HCT116 (cell line): ENCODE results near the gene LRRC72. TPM values are rescaled to one million over a fixed set of nuclear protein-coding genes. Genes with fewer than 3 reads are reported as not detected.

ENCODE experiments used
- ATAC-seq: fragments of 200-7000 bp; cut with Tn5 transposase; 2 replicates; pipeline ENCODE4 v1.9.1; 2020; ENCODE audit warnings: mild to moderate bottlenecking, moderate library complexity
- BruUV-seq: library from RNA; stranded (reverse); fragments of 400-500 nt; replicated peaks from 2 replicates; lab custom pipeline; 2021; lab: Mats Ljungman, UMichigan
- CTCF ChIA-PET: fragments of 300-600 bp; sonication (Branson Sonifier 250); formaldehyde crosslinking; loops from one replicate; lab custom pipeline; 2021; ENCODE audit warnings: antibody characterized with exemption; lab: Charles Lee
- POLR2A ChIA-PET: fragments of 300-600, 350-600 bp; sonication (Branson Sonifier 250); formaldehyde crosslinking; loops from one replicate; lab custom pipeline; 2021; ENCODE audit warnings: antibody characterized with exemption; lab: Charles Lee
- RAD21 ChIA-PET, 2 experiments: fragments of 300-600 bp; sonication (Branson Sonifier 250); formaldehyde crosslinking; loops; one replicate each; lab custom pipeline; 2023; ENCODE audit warnings: low total read pairs in 2 of 2; ENCODE audit not compliant: uncharacterized antibody in 2 of 2, unreplicated experiment in 2 of 2, low non-redundant PET in 1 of 2; lab: Charles Lee
- DNase-seq: peaks from one replicate; pipeline ENCODE4 v3.0.0-alpha.2; 2010; ENCODE audit warnings: low read depth, low spot score
- H2AFZ ChIP-seq: fragments of 200-600 bp; shearing (Covaris generic), sonication (generic); 2 replicates; pipeline ENCODE4 v1.6.1; 2017; ENCODE audit warnings: low read depth, mixed run types, mixed read lengths, antibody characterized with exemption, low read length; ENCODE audit not compliant: poor library complexity, severe bottlenecking
- H3K27ac ChIP-seq: 2 replicates; pipeline ENCODE4 v1.5.1; 2012; ENCODE audit warnings: low read depth, low read length
- H3K27me3 ChIP-seq: fragments of 200-600 bp; sonication (generic); 2 replicates; pipeline ENCODE4 v1.6.1; 2016; ENCODE audit warnings: mixed run types, low read length, mixed read lengths; ENCODE audit not compliant: insufficient read depth
- H3K36me3 ChIP-seq, 2 experiments: fragments of 200-500 bp in 1 of 2; fragments of 200-600 bp in 1 of 2; sonication (Bioruptor generic) in 1 of 2; sonication (generic) in 1 of 2; 2 replicates each; pipeline versions ENCODE4 v1.5.1 to v1.6.1; 2014 to 2016; ENCODE audit warnings: low read length in 2 of 2, inconsistent platforms in 1 of 2, mixed read lengths in 1 of 2, mixed run types in 1 of 2; ENCODE audit not compliant: insufficient read depth in 2 of 2, control insufficient read depth in 1 of 2
- H3K4me1 ChIP-seq, 2 experiments: fragments of 200-600 bp in 1 of 2; sonication (generic) in 1 of 2; 2 replicates each; pipeline versions ENCODE4 v1.5.1 to v1.6.1; 2012 to 2017; ENCODE audit warnings: low read length in 2 of 2, inconsistent platforms in 1 of 2, mild to moderate bottlenecking in 1 of 2, mixed read lengths in 1 of 2, mixed run types in 1 of 2, moderate library complexity in 1 of 2; ENCODE audit not compliant: insufficient read depth in 2 of 2, control insufficient read depth in 1 of 2
- H3K4me2 ChIP-seq: fragments of 200-600 bp; sonication (generic); 2 replicates; pipeline ENCODE4 v1.6.1; 2017; ENCODE audit warnings: mixed run types, low read length, mixed read lengths
- H3K4me3 ChIP-seq, 2 experiments: fragments of 200-600 bp in 1 of 2; sonication (generic) in 1 of 2; replicated peaks in 1 of 2; 2 replicates each; pipeline ENCODE4 v1.5.1; 2011 to 2016; ENCODE audit warnings: low read length in 2 of 2, control low read depth in 1 of 2, low read depth in 1 of 2, mild to moderate bottlenecking in 1 of 2, mixed read lengths in 1 of 2, mixed run types in 1 of 2
- H3K79me2 ChIP-seq: fragments of 200-600 bp; sonication (generic); 2 replicates; pipeline ENCODE4 v1.6.1; 2017; ENCODE audit warnings: mild to moderate bottlenecking, mixed run types, low read length, moderate library complexity, mixed read lengths; ENCODE audit not compliant: insufficient read depth
- H3K9ac ChIP-seq: fragments of 200-600 bp; sonication (generic); 2 replicates; pipeline ENCODE4 v1.6.1; 2016; ENCODE audit warnings: low read length, mixed read lengths
- H3K9me2 ChIP-seq: fragments of 200-600 bp; sonication (generic), shearing (Covaris generic); 2 replicates; pipeline ENCODE4 v1.6.1; 2017; ENCODE audit warnings: mixed run types, mild to moderate bottlenecking, moderate library complexity; ENCODE audit not compliant: insufficient read depth
- H3K9me3 ChIP-seq, 2 experiments: fragments of 200-500 bp in 1 of 2; fragments of 200-600 bp in 1 of 2; sonication (Bioruptor generic) in 1 of 2; sonication (generic) in 1 of 2; 2 replicates each; pipeline ENCODE4 v1.6.1; 2014 to 2017; ENCODE audit warnings: low read length in 2 of 2, mixed read lengths in 2 of 2, inconsistent platforms in 1 of 2, low read depth in 1 of 2, mild to moderate bottlenecking in 1 of 2, mixed run types in 1 of 2, moderate library complexity in 1 of 2; ENCODE audit not compliant: control insufficient read depth in 1 of 2, insufficient read depth in 1 of 2
- H4K20me1 ChIP-seq: fragments of 200-600 bp; sonication (generic), shearing (Covaris generic); 2 replicates; pipeline ENCODE4 v1.6.1; 2017; ENCODE audit warnings: mixed run types, mild to moderate bottlenecking, moderate library complexity; ENCODE audit not compliant: insufficient read depth
- ATF3 ChIP-seq: IDR thresholded peaks from 2 replicates; pipeline ENCODE4 v1.6.1; 2012
- CBX3 ChIP-seq: IDR thresholded peaks from 2 replicates; pipeline ENCODE4 v1.6.1; 2012; ENCODE audit warnings: low read depth
- CTCF ChIP-seq, 3 experiments: fragments of 200-600 bp in 1 of 3; sonication (generic) in 1 of 3; IDR thresholded peaks in 2 of 3; conservative IDR thresholded peaks in 1 of 3; 2 replicates each; pipeline ENCODE4 v1.5.1; 2012 to 2017; ENCODE audit warnings: low read depth in 2 of 3, low read length in 2 of 3, antibody characterized with exemption in 1 of 3, borderline replicate concordance in 1 of 3, control low read depth in 1 of 3, mild to moderate bottlenecking in 1 of 3, mixed read lengths in 1 of 3, mixed run types in 1 of 3, moderate library complexity in 1 of 3; ENCODE audit not compliant: insufficient read depth in 1 of 3
- ELF1 ChIP-seq: IDR thresholded peaks from 2 replicates; pipeline ENCODE4 v1.6.1; 2012; ENCODE audit warnings: low read depth, borderline replicate concordance
- JUND ChIP-seq: IDR thresholded peaks from 2 replicates; pipeline ENCODE4 v1.6.1; 2012
- MAX ChIP-seq: IDR thresholded peaks from 2 replicates; pipeline ENCODE4 v1.6.1; 2012
- POLR2A ChIP-seq: IDR thresholded peaks from 2 replicates; pipeline ENCODE4 v1.7.0; 2011; ENCODE audit warnings: borderline replicate concordance; ENCODE audit not compliant: insufficient read depth, insufficient read length; ENCODE audit errors: extremely low read depth
- POLR2AphosphoS5 ChIP-seq: IDR thresholded peaks from 2 replicates; pipeline ENCODE4 v1.6.1; 2011; ENCODE audit warnings: mild to moderate bottlenecking, low read depth, low read length, moderate library complexity
- RAD21 ChIP-seq: IDR thresholded peaks from 2 replicates; pipeline ENCODE4 v1.6.1; 2012; ENCODE audit warnings: low read depth, mild to moderate bottlenecking
- SP1 ChIP-seq: IDR thresholded peaks from 2 replicates; pipeline ENCODE4 v1.6.1; 2012; ENCODE audit warnings: low read depth
- SRF ChIP-seq: IDR thresholded peaks from 2 replicates; pipeline ENCODE4 v1.6.1; 2012; ENCODE audit warnings: low read depth
- YY1 ChIP-seq: IDR thresholded peaks from 2 replicates; pipeline ENCODE4 v1.6.1; 2011; ENCODE audit warnings: low read length, low read depth, moderate library complexity, mild to moderate bottlenecking; ENCODE audit not compliant: insufficient replicate concordance; ENCODE audit errors: extremely low read depth
- ZFX ChIP-seq: fragments of 450-650 bp; IDR thresholded peaks from 2 replicates; pipeline ENCODE4 v1.6.1; 2017
- intact Hi-C: fragments of 100-400 bp; cut with micrococcal nuclease; formaldehyde crosslinking; loops from 2 replicates; pipeline ENCODE4 v1.10.0; 2022
- total RNA-seq: library from RNA; stranded (reverse); gene quantifications from one replicate; pipeline ENCODE4 v1.2.1, GENCODE V29; 2021; ENCODE audit not compliant: unreplicated experiment

Gene LRRC72
- total RNA-seq, 1 experiment from 2014 or later, result not detected

- TF ChIP-seq CTCF (IDR thresholded peaks at IDR 0.05 in 2 of 3, conservative IDR thresholded peaks at IDR 0.05 in 1 of 3; ENCODE audit: borderline replicate concordance in 1 of 3, insufficient read depth in 1 of 3, low read depth in 2 of 3, low read length in 2 of 3) (no peak), JUND (no peak), YY1 (no peak), ATF3 (no peak), MAX (no peak), CBX3 (no peak), POLR2AphosphoS5 (no peak), ZFX (no peak), SP1 (no peak), SRF (no peak)
These were observed 14.5 kb upstream of the LRRC72 start (continued) for GRCh38 chr7:16512097-16512496.

- H3K4me1 ChIP-seq, result no peaks in the 10 kb centered on the region
- intact Hi-C loops, result no loop called here
- no peaks in the 10 kb centered on the region for H3K79me2 ChIP-seq
- ATAC-seq (no peak), DNase-seq (no peak)
- no peak overlapping the region for H3K9ac ChIP-seq
- POLR2A ChIA-PET, result no interaction called here
- BruUV-seq, result no TSS peak
- TF ChIP-seq POLR2A (no peak), ELF1 (no peak), RAD21 (no peak), MAX (no peak), JUND (no peak)
- TF ChIP-seq, all 23 proteins: peak for 0
- Histone ChIP-seq H4K20me1 (no peaks in the 10 kb centered on the region), H3K36me3 (no peaks in the 10 kb centered on the region), H3K27me3 (no peaks in the 10 kb centered on the region), H3K4me2 (no peak overlapping the region), H2AFZ (no peak overlapping the region), H3K9me3 (no peaks in the 10 kb centered on the region), H3K27ac (no peak overlapping the region), H3K9me2 (no peaks in the 10 kb centered on the region), H3K4me3 (no peak overlapping the region)
- ChIA-PET RAD21 (no interaction called here), CTCF (interaction anchor here (1.1 kb wide), 1 partner anchor 21 kb away, joined by 3 read pairs; no protein-coding TSS in a partner anchor)
These were observed 12.4 kb upstream of the LRRC72 start for GRCh38 chr7:16514271-16514670.
